HK-2 (cell line): ENCODE data around the gene CELF4.

Experiments used
- DNase-seq: peaks from one replicate; pipeline ENCODE4 v3.0.0-alpha.2; 2018; ENCODE audit not compliant: unreplicated experiment

Gene CELF4

GRCh38 chr18:37524139-37524497 is 41.5 kb downstream of the CELF4 start:
- DNase-seq, result no peak

- no peak for DNase-seq
Observed at GRCh38 chr18:37521510-37522465, 43.8 kb downstream of the CELF4 start.

GRCh38 chr18:37520508-37520907 is 45.1 kb downstream of the CELF4 start:
- DNase-seq, result no peak

GRCh38 chr18:37519510-37520135 is 46.0 kb downstream of the CELF4 start:
- DNase-seq, result no peak

GRCh38 chr18:37516361-37516853 is 49.2 kb downstream of the CELF4 start:
- no peak for DNase-seq

- no peak for DNase-seq
Observed at GRCh38 chr18:37514953-37515352, 50.6 kb downstream of the CELF4 start.

- DNase-seq, result no peak
Observed at GRCh38 chr18:37512400-37512799, 53.2 kb downstream of the CELF4 start.

- no peak for DNase-seq
Observed at GRCh38 chr18:37511721-37512298, 53.8 kb downstream of the CELF4 start.

GRCh38 chr18:37509600-37509999 is 56.0 kb downstream of the CELF4 start:
- no peak for DNase-seq

- DNase-seq, result no peak
Observed at GRCh38 chr18:37508207-37508606, 57.4 kb downstream of the CELF4 start.

GRCh38 chr18:37507239-37507638 is 58.4 kb downstream of the CELF4 start:
- no peak for DNase-seq

GRCh38 chr18:37506001-37506400 is 59.6 kb downstream of the CELF4 start:
- DNase-seq, result no peak

GRCh38 chr18:37505321-37505720 is 60.3 kb downstream of the CELF4 start:
- DNase-seq, result no peak

- DNase-seq, result no peak
Observed at GRCh38 chr18:37502601-37503000, 63.0 kb downstream of the CELF4 start.

- no peak for DNase-seq
Observed at GRCh38 chr18:37502036-37502435, 63.6 kb downstream of the CELF4 start.

GRCh38 chr18:37501136-37501535 is 64.5 kb downstream of the CELF4 start:
- DNase-seq, result no peak

GRCh38 chr18:37499913-37500312 is 65.7 kb downstream of the CELF4 start:
- DNase-seq, result no peak

GRCh38 chr18:37499044-37499443 is 66.6 kb downstream of the CELF4 start:
- no peak for DNase-seq

GRCh38 chr18:37497853-37498518 is 67.6 kb downstream of the CELF4 start:
- no peak for DNase-seq

- no peak for DNase-seq
Observed at GRCh38 chr18:37496568-37496967, 69.0 kb downstream of the CELF4 start.

GRCh38 chr18:37495354-37495753 is 70.2 kb downstream of the CELF4 start:
- no peak for DNase-seq

- DNase-seq, result no peak
Observed at GRCh38 chr18:37494406-37494805, 71.2 kb downstream of the CELF4 start.
